ENCODE results near the gene PRKN. TPM values are rescaled to one million over a fixed set of nuclear protein-coding genes. Genes with fewer than 3 reads are reported as not detected.

PRKN gene
- total RNA-seq, 1 experiment from 2014 or later = 0.34 TPM

DNA sequence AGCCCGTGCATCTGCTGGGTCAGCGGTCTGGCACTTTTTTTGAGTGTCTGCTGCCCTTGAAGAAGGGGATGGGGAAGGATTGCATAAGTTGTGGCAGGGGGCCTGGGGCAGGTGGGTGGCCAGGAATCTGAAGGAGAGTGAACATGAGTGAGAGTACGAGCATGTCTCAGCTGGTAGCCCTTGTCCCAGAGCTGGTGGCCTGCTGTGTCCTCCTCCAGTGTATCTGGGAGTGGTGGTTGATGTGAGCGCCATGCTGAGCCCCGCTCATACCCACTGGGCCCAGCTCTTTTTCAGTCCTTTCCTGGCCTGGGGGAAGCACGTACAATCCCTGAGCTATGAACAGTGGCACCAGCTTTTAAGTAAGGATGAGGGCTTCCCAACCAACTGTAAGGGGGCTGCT, 1317.5 kb downstream of the PRKN start:
- no peaks in the 10 kb centered on the region for H3K9me3 Mint-ChIP-seq (ENCODE audit: unreplicated experiment)
- Histone ChIP-seq H3K27me3 (replicated peaks; ENCODE audit: control insufficient read depth, insufficient read depth, low read length) (no peaks in the 10 kb centered on the region), H3K9me3 (no peaks in the 10 kb centered on the region), H3K36me3 (ENCODE audit: control insufficient read depth, insufficient read depth, low read length) (no peaks in the 10 kb centered on the region), H3K4me1 (peaks cover 8% of the 10 kb centered on the region; the same call in 1 of the 2 replicates), H3K4me3 (ENCODE audit: low read depth, low read length) (no peak overlapping the region)
- no peaks in the 10 kb centered on the region for H3K36me3 Mint-ChIP-seq (ENCODE audit: insufficient read depth, unreplicated experiment)
- no peak overlapping the region for H3K4me3 Mint-ChIP-seq (ENCODE audit: unreplicated experiment)
- DNase-seq = no peak
- TF ChIP-seq, protein P1, sequence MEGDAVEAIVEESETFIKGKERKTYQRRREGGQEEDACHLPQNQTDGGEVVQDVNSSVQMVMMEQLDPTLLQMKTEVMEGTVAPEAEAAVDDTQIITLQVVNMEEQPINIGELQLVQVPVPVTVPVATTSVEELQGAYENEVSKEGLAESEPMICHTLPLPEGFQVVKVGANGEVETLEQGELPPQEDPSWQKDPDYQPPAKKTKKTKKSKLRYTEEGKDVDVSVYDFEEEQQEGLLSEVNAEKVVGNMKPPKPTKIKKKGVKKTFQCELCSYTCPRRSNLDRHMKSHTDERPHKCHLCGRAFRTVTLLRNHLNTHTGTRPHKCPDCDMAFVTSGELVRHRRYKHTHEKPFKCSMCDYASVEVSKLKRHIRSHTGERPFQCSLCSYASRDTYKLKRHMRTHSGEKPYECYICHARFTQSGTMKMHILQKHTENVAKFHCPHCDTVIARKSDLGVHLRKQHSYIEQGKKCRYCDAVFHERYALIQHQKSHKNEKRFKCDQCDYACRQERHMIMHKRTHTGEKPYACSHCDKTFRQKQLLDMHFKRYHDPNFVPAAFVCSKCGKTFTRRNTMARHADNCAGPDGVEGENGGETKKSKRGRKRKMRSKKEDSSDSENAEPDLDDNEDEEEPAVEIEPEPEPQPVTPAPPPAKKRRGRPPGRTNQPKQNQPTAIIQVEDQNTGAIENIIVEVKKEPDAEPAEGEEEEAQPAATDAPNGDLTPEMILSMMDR (IDR thresholded peaks at IDR 0.05; ENCODE audit: insufficient read depth in 1 of 2, low read depth in 1 of 2, low read length in 1 of 2, severe bottlenecking in 1 of 2, unreplicated experiment in 1 of 2) = no peak
- H3K27ac Mint-ChIP-seq (ENCODE audit: unreplicated experiment) = no peak overlapping the region
- ChIA-PET CTCF (interaction anchor here (0.6 kb wide), 1 partner anchor 8 kb away, joined by 3 read pairs; no protein-coding TSS in a partner anchor), POLR2A (no interaction called here)
- H3K4me1 Mint-ChIP-seq (ENCODE audit: low read depth, unreplicated experiment) = peaks cover 6% of the 10 kb centered on the region
- intact Hi-C loops (cut with micrococcal nuclease; ENCODE audit: unreplicated experiment) = no loop called here
- BruUV-seq (replicated peaks) = no TSS peak
- no peaks in the 10 kb centered on the region for H3K27me3 Mint-ChIP-seq (ENCODE audit: insufficient read depth, unreplicated experiment)

GRCh38 chr6:161409353-161409752, 1318.2 kb downstream of the PRKN start:
- intact Hi-C loops (cut with micrococcal nuclease; ENCODE audit: unreplicated experiment) = no loop called here
- CTCF ChIA-PET = no interaction called here

GRCh38 chr6:161408041-161408440, 1319.5 kb downstream of the PRKN start:
- Mint-ChIP-seq H3K27ac (ENCODE audit: unreplicated experiment) (no peak overlapping the region), H3K36me3 (ENCODE audit: insufficient read depth, unreplicated experiment) (no peaks in the 10 kb centered on the region), H3K4me1 (ENCODE audit: low read depth, unreplicated experiment) (peaks cover 6% of the 10 kb centered on the region), H3K27me3 (ENCODE audit: insufficient read depth, unreplicated experiment) (no peaks in the 10 kb centered on the region), H3K9me3 (ENCODE audit: unreplicated experiment) (no peaks in the 10 kb centered on the region), H3K4me3 (ENCODE audit: unreplicated experiment) (no peak overlapping the region)
- TF ChIP-seq, protein P1 (IDR thresholded peaks at IDR 0.05; ENCODE audit: insufficient read depth in 1 of 2, low read depth in 1 of 2, low read length in 1 of 2, severe bottlenecking in 1 of 2, unreplicated experiment in 1 of 2) = no peak
- no peak for DNase-seq
- intact Hi-C loops (cut with micrococcal nuclease; ENCODE audit: unreplicated experiment) = no loop called here
- Histone ChIP-seq H3K36me3 (ENCODE audit: control insufficient read depth, insufficient read depth, low read length) (no peaks in the 10 kb centered on the region), H3K4me3 (ENCODE audit: low read depth, low read length) (no peak overlapping the region), H3K4me1 (peaks cover 8% of the 10 kb centered on the region; the same call in 1 of the 2 replicates), H3K27me3 (replicated peaks; ENCODE audit: control insufficient read depth, insufficient read depth, low read length) (no peaks in the 10 kb centered on the region), H3K9me3 (no peaks in the 10 kb centered on the region)
- POLR2A ChIA-PET = no interaction called here
- CTCF ChIA-PET = interaction anchor here (1.2 kb wide), 1 partner anchor 10 kb away, joined by 4 read pairs; no protein-coding TSS in a partner anchor
- no TSS peak for BruUV-seq (replicated peaks)

More at GRCh38 chr6:161409353-161409752, 1318.2 kb downstream of the PRKN start:
- Histone ChIP-seq H3K4me1 (peaks cover 8% of the 10 kb centered on the region; the same call in 1 of the 2 replicates), H3K36me3 (ENCODE audit: control insufficient read depth, insufficient read depth, low read length) (no peaks in the 10 kb centered on the region), H3K9me3 (no peaks in the 10 kb centered on the region), H3K27me3 (replicated peaks; ENCODE audit: control insufficient read depth, insufficient read depth, low read length) (no peaks in the 10 kb centered on the region), H3K4me3 (ENCODE audit: low read depth, low read length) (no peak overlapping the region)
- Mint-ChIP-seq H3K27me3 (ENCODE audit: insufficient read depth, unreplicated experiment) (no peaks in the 10 kb centered on the region), H3K4me1 (ENCODE audit: low read depth, unreplicated experiment) (peaks cover 6% of the 10 kb centered on the region), H3K27ac (ENCODE audit: unreplicated experiment) (no peak overlapping the region), H3K36me3 (ENCODE audit: insufficient read depth, unreplicated experiment) (no peaks in the 10 kb centered on the region), H3K4me3 (ENCODE audit: unreplicated experiment) (no peak overlapping the region), H3K9me3 (ENCODE audit: unreplicated experiment) (no peaks in the 10 kb centered on the region)
- TF ChIP-seq, protein P1 (IDR thresholded peaks at IDR 0.05; ENCODE audit: insufficient read depth in 1 of 2, low read depth in 1 of 2, low read length in 1 of 2, severe bottlenecking in 1 of 2, unreplicated experiment in 1 of 2) = no peak
- POLR2A ChIA-PET = no interaction called here
- no TSS peak for BruUV-seq (replicated peaks)
- no peak for DNase-seq
